PFSK-1 (cell line): ENCODE measurements around the gene GPR52.

Experiments used
- FOXP2 ChIP-seq: optimal IDR thresholded peaks from 2 replicates; pipeline ENCODE3; 2011; ENCODE audit warnings: borderline replicate concordance, control low read depth, inconsistent platforms; ENCODE audit not compliant: insufficient read depth; ENCODE audit errors: extremely low read length, extremely low read depth
- POLR2AphosphoS5 ChIP-seq: IDR thresholded peaks from 2 replicates; pipeline ENCODE4 v1.6.1; 2012; ENCODE audit warnings: low read depth, mild to moderate bottlenecking, control low read depth, low read length, moderate library complexity
- SIN3A ChIP-seq: IDR thresholded peaks from 2 replicates; pipeline ENCODE4 v1.6.1; 2012; ENCODE audit warnings: mild to moderate bottlenecking, low read length, moderate library complexity, borderline replicate concordance; ENCODE audit not compliant: insufficient read depth
- TAF1 ChIP-seq: IDR thresholded peaks from 2 replicates; pipeline ENCODE4 v1.6.1; 2012; ENCODE audit warnings: low read length, control low read depth, borderline replicate concordance; ENCODE audit not compliant: insufficient read depth
- TF ChIP-seq, protein P1 (sequence below), 2 experiments: IDR thresholded peaks; 2 replicates each; pipeline versions ENCODE4 v1.6.1 to v1.8.0; 2011 to 2012; ENCODE audit warnings: low read depth in 2 of 2, low read length in 2 of 2, control low read depth in 1 of 2, inconsistent platforms in 1 of 2, mild to moderate bottlenecking in 1 of 2, moderate library complexity in 1 of 2; ENCODE audit not compliant: insufficient read depth in 1 of 2

The GPR52 gene

DNA sequence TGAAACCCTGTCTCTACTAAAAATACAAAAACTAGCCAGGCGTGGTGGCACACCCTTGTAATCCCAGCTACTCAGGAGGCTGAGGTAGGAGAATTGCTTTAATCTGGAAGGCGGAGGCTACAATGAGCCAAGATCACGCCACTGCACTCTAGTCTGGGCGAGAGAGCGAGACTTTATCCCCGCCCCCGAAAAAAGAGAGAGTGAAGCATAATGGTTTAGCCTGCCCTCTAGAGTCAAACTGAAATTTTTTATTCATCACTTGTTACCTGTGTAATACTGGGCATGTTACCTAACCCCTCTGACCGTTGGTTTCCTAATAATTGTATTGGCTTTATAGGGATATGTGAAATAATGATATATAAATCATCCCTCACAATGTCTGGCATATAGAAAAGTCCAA lies 18.8 kb downstream of the GPR52 start:
- no peak for TF ChIP-seq POLR2AphosphoS5
- TF ChIP-seq, protein P1, sequence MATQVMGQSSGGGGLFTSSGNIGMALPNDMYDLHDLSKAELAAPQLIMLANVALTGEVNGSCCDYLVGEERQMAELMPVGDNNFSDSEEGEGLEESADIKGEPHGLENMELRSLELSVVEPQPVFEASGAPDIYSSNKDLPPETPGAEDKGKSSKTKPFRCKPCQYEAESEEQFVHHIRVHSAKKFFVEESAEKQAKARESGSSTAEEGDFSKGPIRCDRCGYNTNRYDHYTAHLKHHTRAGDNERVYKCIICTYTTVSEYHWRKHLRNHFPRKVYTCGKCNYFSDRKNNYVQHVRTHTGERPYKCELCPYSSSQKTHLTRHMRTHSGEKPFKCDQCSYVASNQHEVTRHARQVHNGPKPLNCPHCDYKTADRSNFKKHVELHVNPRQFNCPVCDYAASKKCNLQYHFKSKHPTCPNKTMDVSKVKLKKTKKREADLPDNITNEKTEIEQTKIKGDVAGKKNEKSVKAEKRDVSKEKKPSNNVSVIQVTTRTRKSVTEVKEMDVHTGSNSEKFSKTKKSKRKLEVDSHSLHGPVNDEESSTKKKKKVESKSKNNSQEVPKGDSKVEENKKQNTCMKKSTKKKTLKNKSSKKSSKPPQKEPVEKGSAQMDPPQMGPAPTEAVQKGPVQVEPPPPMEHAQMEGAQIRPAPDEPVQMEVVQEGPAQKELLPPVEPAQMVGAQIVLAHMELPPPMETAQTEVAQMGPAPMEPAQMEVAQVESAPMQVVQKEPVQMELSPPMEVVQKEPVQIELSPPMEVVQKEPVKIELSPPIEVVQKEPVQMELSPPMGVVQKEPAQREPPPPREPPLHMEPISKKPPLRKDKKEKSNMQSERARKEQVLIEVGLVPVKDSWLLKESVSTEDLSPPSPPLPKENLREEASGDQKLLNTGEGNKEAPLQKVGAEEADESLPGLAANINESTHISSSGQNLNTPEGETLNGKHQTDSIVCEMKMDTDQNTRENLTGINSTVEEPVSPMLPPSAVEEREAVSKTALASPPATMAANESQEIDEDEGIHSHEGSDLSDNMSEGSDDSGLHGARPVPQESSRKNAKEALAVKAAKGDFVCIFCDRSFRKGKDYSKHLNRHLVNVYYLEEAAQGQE (IDR thresholded peaks at IDR 0.05; ENCODE audit: insufficient read depth in 1 of 2, low read depth in 2 of 2, low read length in 2 of 2): no peak
- no peak for TF ChIP-seq FOXP2
- no peak for TF ChIP-seq TAF1
- TF ChIP-seq SIN3A: no peak

GRCh38 chr1:174469052-174469451 lies 21.3 kb downstream of the GPR52 start:
- no peak for TF ChIP-seq TAF1
- TF ChIP-seq, protein P1 (IDR thresholded peaks at IDR 0.05; ENCODE audit: insufficient read depth in 1 of 2, low read depth in 2 of 2, low read length in 2 of 2): no peak
- TF ChIP-seq SIN3A: no peak
- TF ChIP-seq FOXP2: no peak
- no peak for TF ChIP-seq POLR2AphosphoS5

- TF ChIP-seq TAF1: no peak
- TF ChIP-seq SIN3A: no peak
- TF ChIP-seq, protein P1 (IDR thresholded peaks at IDR 0.05; ENCODE audit: insufficient read depth in 1 of 2, low read depth in 2 of 2, low read length in 2 of 2): no peak
- no peak for TF ChIP-seq FOXP2
- no peak for TF ChIP-seq POLR2AphosphoS5
These were observed 21.9 kb downstream of the GPR52 start for GRCh38 chr1:174469687-174470086.

- no peak for TF ChIP-seq TAF1
- TF ChIP-seq POLR2AphosphoS5: no peak
- TF ChIP-seq SIN3A: no peak
- TF ChIP-seq FOXP2: no peak
These were observed 31.5 kb downstream of the GPR52 start for GRCh38 chr1:174479281-174479680.

- TF ChIP-seq, protein P1 (IDR thresholded peaks at IDR 0.05; ENCODE audit: insufficient read depth in 1 of 2, low read depth in 2 of 2, low read length in 2 of 2): no peak
- TF ChIP-seq TAF1 (no peak), POLR2AphosphoS5 (no peak), FOXP2 (no peak), SIN3A (no peak)
These were observed 32.6 kb downstream of the GPR52 start for GRCh38 chr1:174480324-174480723.
